ENCODE measurements around the gene LCP2. TPM values are rescaled to one million over a fixed set of nuclear protein-coding genes. Genes with fewer than 3 reads are reported as not detected.
A peak's percentile ranks its signal among the peaks of the same experiment; 100 is the strongest.

LCP2 gene
- total RNA-seq, 4 donors from 2014 or later, result 3.9 to 17.9 (median 12.6) TPM

GRCh38 chr5:170307575-170308465 is 10.2 kb upstream of the LCP2 start:
- peaks cover 10 to 63% (median 11%) of the 10 kb centered on the region in 3 donors for H3K4me1 ChIP-seq
- no peak overlapping the region for H3K4me3 ChIP-seq
- H3K9me3 ChIP-seq, result no peaks in the 10 kb centered on the region
- intact Hi-C loops (cut with DNase I), result no loop called here
- DNase-seq, result no peak
- peak in 1 of 4 donors; percentile 8 for TF ChIP-seq POLR2A (IDR thresholded peaks at IDR 0.05)
- TF ChIP-seq CTCF (IDR thresholded peaks at IDR 0.05), result no peak
- WGBS, 2 donors, result 30 to 38% methylated on average over 15 of the region's 15 CpGs
- H3K27ac ChIP-seq, result peak overlapping the region; percentile 26 to 82 (median 74)
- no peaks in the 10 kb centered on the region for H3K36me3 ChIP-seq
- peaks cover 0 to 9% (median 0%) of the 10 kb centered on the region in 4 donors for H3K27me3 ChIP-seq

- H3K9me3 ChIP-seq, result no peaks in the 10 kb centered on the region
- no peak overlapping the region for H3K4me3 ChIP-seq
- TF ChIP-seq CTCF (IDR thresholded peaks at IDR 0.05), result no peak
- H3K27ac ChIP-seq, result no peak overlapping the region
- H3K4me1 ChIP-seq, result peaks cover 5 to 63% (median 11%) of the 10 kb centered on the region in 3 donors
- intact Hi-C loops (cut with DNase I), result no loop called here
- peaks cover 0 to 4% (median 0%) of the 10 kb centered on the region in 4 donors for H3K27me3 ChIP-seq
- no peak for DNase-seq
- 31 to 45% methylated on average over 5 of the region's 5 CpGs for WGBS, 2 donors
- H3K36me3 ChIP-seq, result no peaks in the 10 kb centered on the region
Observed at GRCh38 chr5:170306381-170306831, 8.8 kb upstream of the LCP2 start.

- Histone ChIP-seq H3K4me1 (peaks cover 5 to 59% (median 11%) of the 10 kb centered on the region in 3 donors), H3K36me3 (no peaks in the 10 kb centered on the region), H3K27ac (no peak overlapping the region), H3K27me3 (peaks cover 0 to 3% (median 0%) of the 10 kb centered on the region in 4 donors), H3K9me3 (no peaks in the 10 kb centered on the region), H3K4me3 (no peak overlapping the region)
- TF ChIP-seq CTCF (IDR thresholded peaks at IDR 0.05) (no peak), POLR2A (IDR thresholded peaks at IDR 0.05) (no peak)
- WGBS, 2 donors, result 73 to 89% methylated on average over 3 of the region's 3 CpGs
- intact Hi-C loops (cut with DNase I), result no loop called here
- DNase-seq, result no peak
Observed at GRCh38 chr5:170305646-170306025, 8.1 kb upstream of the LCP2 start.

- no peak for DNase-seq
- Histone ChIP-seq H3K9me3 (no peaks in the 10 kb centered on the region), H3K27me3 (no peaks in the 10 kb centered on the region), H3K36me3 (no peaks in the 10 kb centered on the region), H3K27ac (no peak overlapping the region), H3K4me3 (no peak overlapping the region), H3K4me1 (peaks cover 5 to 54% (median 11%) of the 10 kb centered on the region in 3 donors)
- intact Hi-C loops (cut with DNase I), result no loop called here
- no peak for TF ChIP-seq CTCF (IDR thresholded peaks at IDR 0.05)
- TF ChIP-seq POLR2A (IDR thresholded peaks at IDR 0.05), result no peak
- 91 to 92% methylated on average over 12 to 13 of the region's 13 CpGs for WGBS, 2 donors
Observed at GRCh38 chr5:170305016-170305645, 7.6 kb upstream of the LCP2 start.

- intact Hi-C loops (cut with DNase I), result no loop called here
- Histone ChIP-seq H3K36me3 (no peaks in the 10 kb centered on the region), H3K27me3 (no peaks in the 10 kb centered on the region), H3K4me3 (no peak overlapping the region), H3K27ac (peak overlapping the region in 1 of 4 donors; percentile 57), H3K4me1 (peaks cover 5 to 48% (median 8%) of the 10 kb centered on the region in 3 donors), H3K9me3 (no peaks in the 10 kb centered on the region)
- WGBS, 2 donors, result 59 to 71% methylated on average over 7 to 8 of the region's 8 CpGs
- no peak for DNase-seq
- TF ChIP-seq POLR2A (IDR thresholded peaks at IDR 0.05), result no peak
- no peak for TF ChIP-seq CTCF (IDR thresholded peaks at IDR 0.05)
Observed at GRCh38 chr5:170303549-170303948, 6.0 kb upstream of the LCP2 start.

Measured in esophagus squamous epithelium (tissue), 5 donors.